ENCODE results near the gene FOXN3.
"Not testable (repeated sequence)": the region's sequence is repeated elsewhere in the genome, so short reads cannot be mapped to it uniquely, and the experiment has no call there.

The FOXN3 gene

DNA sequence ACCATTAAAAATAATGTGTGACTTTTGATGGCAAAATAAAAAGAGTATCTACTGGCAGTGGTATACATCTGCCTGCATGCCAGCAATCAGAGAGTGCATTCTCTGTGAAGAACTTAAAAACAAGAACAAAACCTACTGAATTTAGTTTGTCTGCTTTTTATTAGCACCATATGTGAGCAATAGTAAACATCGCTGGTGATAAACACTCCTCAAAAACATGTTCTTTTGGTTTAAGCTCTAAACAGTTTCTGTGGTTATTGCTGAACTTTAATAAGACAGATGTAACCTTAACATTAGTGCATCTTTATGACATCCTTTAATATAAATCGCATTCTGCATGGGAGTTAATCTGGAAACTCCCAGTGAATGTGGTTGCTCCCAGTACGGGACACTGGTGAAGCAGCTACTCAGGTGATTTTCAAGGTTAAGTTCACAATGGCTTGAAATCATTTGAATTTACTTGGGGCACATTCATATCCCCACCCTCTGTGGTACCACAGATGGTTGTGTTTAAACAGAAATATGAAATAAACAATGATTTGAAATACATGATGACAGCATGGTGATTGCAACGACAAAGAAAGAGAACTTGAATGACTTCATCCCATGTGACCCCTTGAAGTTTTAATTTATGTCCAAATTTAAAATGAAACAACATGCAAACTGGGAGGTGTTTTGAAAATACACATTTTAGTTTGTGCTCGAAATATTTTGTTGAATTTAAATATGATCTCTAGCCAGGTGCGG is 285.9 kb downstream of the FOXN3 start:
- no peak for DNase-seq (ENCODE audit: low read depth in 3 of 3)

DNA sequence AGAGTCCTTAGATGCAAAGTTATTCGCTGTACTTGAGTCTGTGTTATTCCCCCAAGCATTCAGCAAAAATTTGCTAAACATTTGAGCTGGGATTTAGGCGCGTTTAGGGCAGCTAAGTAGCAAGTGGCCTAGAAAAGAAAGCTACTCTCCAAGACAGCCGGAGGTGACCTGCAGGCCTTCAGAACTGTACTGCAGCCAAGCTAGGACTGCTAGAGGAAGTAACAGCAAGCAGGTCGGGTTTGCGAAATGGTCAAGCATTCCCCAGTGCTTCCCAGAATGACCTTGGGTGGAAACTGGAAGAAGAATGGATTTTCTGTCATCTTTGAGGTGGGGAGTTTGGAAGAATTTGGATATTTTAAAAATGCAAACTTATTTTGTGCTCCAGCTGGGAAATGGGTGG is 287.5 kb downstream of the FOXN3 start:
- DNase-seq (ENCODE audit: low read depth in 3 of 3), result no peak

DNA sequence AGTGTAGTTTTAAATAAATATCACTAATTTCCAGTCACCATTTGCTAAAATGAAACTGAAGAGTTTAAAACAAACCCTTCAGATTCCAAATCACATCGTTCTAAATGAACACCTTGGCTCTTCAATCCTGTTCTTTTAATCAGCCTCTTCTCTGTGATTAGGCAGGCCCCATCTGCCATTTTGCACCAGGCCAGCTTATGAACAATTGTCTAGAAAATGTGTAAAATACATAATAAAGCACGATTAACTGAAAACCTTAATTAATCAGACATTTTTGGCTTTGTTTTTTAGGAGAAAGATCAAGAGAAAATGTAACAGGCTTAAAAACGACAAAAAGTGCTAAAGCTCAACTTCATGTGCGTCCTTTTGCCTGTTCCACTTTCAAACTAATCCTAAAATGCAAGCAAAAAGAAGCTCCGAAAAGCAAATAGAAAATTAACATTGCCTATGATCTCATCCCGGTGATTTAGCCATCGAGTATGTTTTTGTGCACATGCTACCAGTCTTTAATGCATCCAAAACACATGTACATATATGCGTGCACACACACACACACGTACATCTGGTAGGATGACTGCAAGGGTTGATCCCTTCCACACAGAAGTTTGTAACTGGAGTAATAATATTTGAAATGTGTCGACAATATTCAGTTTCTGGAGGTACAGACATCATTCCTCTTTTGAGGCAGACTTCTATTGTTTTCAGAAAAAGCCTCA is 288.6 kb downstream of the FOXN3 start:
- DNase-seq (ENCODE audit: low read depth in 3 of 3), result no peak

- no peak for DNase-seq (ENCODE audit: low read depth in 3 of 3)
Measured at GRCh38 chr14:89126461-89126860, 290.6 kb downstream of the FOXN3 start.

- DNase-seq (ENCODE audit: low read depth in 3 of 3), result no peak
Measured at GRCh38 chr14:89125216-89125615, 291.8 kb downstream of the FOXN3 start.

DNA sequence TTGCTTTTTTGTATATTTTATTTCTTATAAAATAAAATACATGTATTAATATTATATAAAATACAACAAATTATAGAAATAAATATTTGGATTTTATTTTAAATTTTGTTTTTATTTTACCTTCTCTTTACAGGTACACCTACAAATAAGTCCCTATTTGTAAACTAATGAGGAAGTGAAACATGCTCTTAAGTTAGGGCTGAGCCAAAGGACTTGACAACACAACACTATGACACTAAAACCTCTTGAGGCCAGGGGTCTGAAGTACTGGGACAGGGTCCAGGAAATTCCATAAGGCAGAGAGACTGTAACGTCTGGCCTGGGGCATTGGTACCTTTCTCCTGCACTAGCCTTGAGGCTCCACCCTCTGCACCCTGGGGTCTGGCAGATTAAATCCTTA is 293.2 kb downstream of the FOXN3 start:
- DNase-seq (ENCODE audit: low read depth in 3 of 3), result no peak

DNA sequence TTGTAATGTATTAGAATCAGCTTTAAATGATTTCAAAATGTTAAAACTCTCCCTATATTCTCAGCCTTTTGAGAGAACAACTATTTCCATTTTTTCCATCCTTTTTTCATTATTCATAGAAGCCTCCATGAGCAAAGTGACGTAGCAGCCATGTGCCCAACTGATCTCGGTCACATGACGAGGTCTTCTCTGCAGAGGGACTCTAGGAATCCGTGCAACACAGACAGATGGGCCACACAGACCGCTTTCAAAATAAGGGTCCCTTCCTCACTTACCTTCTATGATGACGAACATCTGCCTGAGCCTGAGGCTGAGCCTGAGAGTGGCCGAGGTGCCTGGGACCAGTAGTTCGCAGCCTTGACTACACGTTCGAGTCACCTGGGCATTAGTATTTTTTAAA is 293.8 kb downstream of the FOXN3 start:
- DNase-seq (ENCODE audit: low read depth in 3 of 3), result no peak

DNA sequence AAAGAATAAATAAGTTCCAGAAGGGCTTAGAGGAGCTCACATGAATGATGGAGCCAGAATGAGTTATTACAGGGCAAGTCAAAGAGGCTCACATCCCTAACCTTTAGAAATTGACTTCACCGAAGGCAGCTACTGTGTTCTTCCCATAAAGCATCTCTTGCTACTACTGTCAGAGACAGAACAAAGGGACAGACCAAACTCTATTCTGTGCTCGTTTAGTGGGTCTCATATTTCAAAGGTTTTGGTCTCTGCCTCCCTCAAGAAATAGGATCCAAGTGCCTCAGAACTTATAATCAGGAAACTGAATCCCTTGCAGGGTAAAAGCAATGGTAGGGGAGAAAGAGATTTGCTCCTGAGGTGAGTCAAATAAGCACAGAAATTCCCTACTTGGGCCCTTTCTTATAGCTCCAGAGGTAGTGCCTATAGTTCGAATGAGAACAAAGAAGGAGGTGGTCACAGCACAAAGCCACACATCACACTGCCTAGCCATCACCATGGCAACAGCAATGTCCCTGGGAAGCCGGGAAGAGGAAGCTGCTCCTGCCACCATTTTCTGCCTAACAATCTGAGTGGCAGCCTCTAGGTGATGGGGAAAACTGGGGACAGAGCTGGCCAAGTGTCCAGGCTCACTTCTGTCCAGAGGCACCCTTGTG is 294.9 kb downstream of the FOXN3 start:
- DNase-seq (ENCODE audit: low read depth in 3 of 3), result no peak

GRCh38 chr14:89117012-89117411 is 300.0 kb downstream of the FOXN3 start:
- no peak for DNase-seq (ENCODE audit: low read depth in 3 of 3)

DNA sequence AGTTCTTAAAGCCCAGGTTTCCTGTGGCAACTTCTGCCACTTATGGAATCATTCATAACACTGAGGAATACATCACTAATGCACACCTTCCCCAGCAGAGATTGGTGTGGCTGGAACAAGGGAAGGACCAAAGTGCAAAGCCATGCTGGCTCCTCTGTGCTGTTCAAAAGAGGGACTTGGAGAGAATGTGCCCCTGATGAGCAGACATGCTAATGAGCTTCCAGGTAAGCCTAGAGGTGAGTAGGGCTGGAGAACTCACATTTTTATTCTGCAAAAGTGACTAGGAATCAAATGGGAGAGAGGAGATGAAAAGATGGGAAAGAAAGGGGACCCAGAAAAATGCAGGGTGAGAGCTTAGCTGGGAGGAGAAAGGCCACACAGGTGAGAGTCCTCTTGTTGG is 302.9 kb downstream of the FOXN3 start:
- DNase-seq (ENCODE audit: low read depth in 3 of 3), result no peak

DNA sequence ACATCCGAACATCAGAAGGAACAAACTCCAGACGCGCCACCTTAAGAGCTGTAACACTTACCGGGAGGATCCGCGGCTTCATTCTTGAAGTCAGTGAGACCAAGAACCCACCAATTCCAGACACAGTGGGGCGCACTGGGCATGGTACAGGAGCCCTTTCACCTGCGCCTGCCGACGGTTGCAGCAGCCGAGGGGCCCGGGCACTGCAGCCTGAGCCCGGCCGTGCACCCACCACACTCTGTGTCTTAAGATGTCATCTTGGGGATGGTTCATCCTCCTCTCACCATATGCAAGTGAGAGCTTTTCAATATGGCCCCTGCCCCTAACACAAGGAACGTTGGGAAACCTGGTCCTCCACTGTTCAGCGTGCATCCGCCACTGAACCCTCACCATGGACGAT is 304.3 kb downstream of the FOXN3 start:
- DNase-seq (ENCODE audit: low read depth in 3 of 3), result no peak

DNA sequence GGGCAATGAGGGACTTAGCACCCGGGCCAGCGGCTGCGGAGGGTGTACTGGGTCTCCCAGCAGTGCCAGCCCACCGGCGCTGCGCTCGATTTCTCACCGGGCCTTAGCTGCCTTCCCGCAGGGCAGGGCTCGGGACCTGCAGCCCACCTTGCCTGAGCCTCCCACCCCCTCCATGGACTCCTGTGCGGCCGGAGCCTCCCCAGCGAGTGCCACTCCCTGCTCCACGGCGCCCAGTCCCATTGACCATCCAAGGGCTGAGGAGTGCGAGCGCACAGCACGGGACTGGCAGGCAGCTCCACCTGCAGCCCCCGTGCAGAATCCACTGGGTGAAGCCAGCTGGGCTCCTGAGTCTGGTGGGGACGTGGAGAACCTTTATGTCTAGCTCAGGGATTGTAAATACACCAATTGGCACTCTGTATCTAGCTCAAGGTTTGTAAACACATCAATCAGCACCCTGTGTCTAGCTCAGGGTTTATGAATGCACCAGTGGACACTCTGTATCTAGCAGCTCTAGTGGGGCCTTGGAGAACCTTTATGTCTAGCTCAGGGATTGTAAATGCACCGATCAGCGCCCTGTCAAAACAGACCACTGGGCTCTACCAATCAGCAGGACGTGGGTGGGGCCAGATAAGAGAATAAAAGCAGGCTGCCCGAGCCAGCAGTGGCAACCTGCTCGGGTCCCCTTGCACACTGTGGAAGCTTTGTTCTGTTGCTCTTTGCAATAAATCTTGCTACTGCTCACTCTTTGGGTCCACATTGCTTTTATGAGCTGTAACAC is 305.1 kb downstream of the FOXN3 start:
- not testable (repeated sequence) for DNase-seq (ENCODE audit: low read depth in 3 of 3)

DNA sequence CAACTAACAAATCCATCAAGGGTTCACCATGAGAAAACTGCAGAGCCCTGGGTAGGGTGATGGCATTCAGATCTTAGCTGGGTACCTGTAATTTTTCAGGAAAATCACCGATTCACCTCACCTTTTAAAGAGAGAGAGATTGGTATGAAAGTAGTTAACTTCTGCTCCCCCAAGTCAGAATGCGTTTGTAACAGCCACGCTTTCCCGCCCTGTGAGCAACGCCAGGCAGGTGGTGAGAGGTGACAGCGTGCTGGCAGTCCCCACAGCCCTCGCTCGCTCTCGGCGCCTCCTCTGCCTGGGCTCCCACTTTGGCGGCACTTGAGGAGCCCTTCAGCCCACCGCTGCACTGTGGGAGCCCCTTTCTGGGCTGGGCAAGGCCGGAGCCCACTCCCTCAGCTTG is 305.8 kb downstream of the FOXN3 start:
- DNase-seq (ENCODE audit: low read depth in 3 of 3), result not testable (repeated sequence)

DNA sequence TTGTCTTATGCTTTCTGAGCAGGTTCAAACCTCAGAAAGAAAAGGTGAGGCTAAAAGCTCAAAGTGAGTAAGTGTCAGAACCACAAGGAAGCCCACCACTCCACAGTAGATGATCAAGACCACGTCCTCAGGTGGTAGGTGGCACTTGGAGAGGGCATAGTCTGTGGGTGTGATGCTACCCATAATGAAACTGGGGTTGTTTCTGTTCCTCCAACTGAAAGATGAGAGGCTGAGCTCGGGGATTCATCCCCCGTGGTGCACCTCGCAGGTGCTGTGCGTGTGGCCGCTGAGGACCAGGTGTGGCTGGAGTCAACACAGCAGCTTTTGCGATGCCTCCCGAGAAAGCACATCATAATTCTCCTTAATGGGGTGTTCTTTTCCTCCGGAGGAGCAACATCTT is 306.9 kb downstream of the FOXN3 start:
- DNase-seq (ENCODE audit: low read depth in 3 of 3), result no peak

DNA sequence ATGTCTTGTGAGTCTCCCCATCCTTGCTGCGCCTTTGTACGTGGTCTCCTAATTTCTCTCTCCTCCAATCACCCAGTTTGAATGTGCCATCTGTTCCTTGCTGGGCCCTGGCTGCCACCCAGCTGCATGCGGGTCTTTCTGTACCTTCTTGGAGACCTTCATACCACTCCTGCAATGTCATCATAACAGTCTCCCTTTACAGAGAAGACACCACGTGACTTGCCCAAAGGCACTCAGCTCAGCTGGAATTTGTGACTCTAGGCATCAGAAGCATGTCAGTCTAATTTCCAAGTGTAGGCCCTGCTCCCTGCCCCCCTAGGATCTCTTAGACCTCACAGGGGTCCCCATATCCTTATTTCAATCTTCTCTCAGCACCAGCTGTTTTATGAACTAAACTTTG is 308.4 kb downstream of the FOXN3 start:
- DNase-seq (ENCODE audit: low read depth in 3 of 3), result no peak

GRCh38 chr14:89107626-89108025 is 309.4 kb downstream of the FOXN3 start:
- no peak for DNase-seq (ENCODE audit: low read depth in 3 of 3)
